Right forelimb (tissue), 1 donor: ENCODE data around the gene NFE2.
"Not testable (repeated sequence)": the region's sequence is repeated elsewhere in the genome, so short reads cannot be mapped to it uniquely, and the experiment has no call there.

Source experiments
- DNase-seq: peaks from one replicate; pipeline ENCODE4 v3.0.0-alpha.2; 2018

Gene NFE2

DNA sequence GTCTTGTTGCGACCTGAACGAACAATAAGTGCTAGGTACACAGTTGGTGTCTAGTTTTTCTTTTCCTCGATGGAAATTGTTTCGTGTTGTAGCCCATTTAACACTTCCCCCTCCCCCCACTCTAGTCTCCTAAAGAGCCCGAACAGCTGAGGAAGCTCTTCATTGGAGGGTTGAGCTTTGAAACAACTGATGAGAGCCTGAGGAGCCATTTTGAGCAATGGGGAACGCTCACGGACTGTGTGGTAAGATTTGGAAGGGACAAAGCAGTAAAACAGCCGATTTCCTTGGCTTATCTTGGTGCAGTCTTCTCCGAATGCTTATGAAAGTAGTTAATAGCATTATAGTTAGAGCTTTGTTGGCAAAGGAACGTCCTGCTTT, 19.6 kb downstream of the NFE2 start:
- not testable (repeated sequence) for DNase-seq

DNA sequence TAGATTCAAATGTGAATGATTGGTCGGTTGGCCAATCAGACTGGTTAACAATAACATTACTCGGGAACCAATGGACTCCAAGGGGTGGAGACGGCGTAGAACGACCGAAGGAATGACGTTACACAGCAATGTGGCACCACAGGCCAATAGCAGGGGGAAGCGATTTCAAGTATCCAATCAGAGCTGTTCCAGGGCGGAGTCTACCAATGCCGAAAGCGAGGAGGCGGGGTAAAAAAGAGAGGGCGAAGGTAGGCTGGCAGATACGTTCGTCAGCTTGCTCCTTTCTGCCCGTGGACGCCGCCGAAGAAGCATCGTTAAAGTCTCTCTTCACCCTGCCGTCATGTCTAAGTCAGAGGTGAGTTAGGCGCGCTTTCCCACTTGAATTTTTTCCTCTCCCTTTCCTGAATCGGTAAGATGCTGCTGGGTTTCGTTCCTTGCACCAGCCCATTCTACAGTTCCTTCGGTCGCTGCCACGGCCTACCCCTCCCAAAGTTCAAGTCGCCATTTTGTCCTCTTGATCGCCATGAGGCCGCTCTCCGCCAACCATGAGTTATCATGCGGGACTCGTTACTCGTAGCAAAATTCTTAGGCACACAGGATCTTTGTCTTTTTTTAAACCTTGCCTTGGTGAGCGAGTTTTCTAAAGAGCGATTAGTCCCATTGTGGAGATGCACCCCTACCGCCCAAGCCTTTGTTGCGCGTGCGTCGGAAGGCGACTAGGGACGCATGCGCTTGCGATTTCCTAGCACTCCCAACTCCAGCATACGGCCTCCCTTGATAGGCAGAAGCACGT, 20.2 kb downstream of the NFE2 start, which contains the start of gene HNRNPA1:
Gene HNRNPA1 (plus strand): TSS at position 259 of the 793 bp plus-strand sequence. CDS start 82 bp downstream, at position 341.
- DNase-seq, result peak; percentile 93

DNA sequence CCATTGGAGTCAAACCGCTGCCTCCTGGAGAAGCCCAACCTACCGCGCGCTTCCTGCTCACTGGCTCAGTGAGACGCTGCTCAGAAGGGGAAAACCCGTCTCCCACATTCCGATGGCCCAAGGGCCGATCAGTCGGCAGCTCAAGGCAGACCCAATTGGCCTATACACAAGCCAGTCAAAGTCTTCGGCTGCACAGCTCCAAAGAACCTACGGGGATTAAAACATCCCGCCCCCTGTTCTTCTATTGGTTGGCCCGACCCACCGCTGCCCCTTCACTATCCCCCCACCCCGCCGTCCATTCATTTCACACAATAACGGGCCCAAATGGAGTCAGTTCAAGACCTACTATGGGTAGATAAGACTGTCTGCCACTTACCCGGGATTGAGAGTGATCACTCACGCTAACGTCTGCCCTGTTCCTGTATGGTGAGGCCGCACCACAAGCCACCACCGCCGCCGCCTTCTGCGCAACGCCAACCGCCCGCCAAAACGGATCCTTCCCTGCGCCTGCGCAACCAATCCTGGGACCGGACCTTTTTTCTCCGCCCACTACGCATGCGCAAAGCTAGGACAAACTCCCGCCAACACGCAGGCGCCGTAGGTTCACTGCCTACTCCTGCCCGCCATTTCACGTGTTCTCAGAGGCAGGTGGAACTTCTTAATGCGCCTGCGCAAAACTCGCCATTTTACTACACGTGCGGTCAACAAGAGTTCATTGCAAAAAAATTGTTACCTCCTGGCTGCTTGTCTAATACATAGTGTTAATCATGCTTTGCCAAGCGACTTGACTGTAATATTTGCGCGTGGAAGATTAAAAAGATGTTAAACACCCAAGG, 21.0 kb downstream of the NFE2 start, which contains the start of gene CBX5:
Gene CBX5 (minus strand): TSS at position 491 of the 836 bp plus-strand sequence. CDS start 22,472 bp downstream, outside the sequence.
- DNase-seq, result peak; percentile 99

DNA sequence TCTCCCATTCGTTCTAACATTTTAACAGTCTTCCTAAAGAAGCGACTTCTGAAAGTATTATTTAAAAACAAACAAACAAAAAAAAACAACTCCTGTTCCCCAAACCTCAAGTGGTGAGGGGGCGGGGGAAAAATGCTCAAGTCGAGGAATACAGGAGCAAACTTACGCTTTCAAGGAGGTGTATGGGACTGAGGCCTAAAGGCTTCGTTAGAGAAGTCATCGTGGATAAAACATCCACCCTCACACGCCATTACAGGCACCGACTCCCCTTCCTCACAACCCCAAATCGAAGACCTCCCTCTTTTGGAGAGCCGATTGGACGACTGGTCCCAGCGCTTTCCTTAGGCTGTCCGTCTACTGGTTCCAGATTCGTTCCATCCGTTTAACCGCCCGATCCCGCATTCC, 21.6 kb downstream of the NFE2 start:
- DNase-seq, result no peak

DNA sequence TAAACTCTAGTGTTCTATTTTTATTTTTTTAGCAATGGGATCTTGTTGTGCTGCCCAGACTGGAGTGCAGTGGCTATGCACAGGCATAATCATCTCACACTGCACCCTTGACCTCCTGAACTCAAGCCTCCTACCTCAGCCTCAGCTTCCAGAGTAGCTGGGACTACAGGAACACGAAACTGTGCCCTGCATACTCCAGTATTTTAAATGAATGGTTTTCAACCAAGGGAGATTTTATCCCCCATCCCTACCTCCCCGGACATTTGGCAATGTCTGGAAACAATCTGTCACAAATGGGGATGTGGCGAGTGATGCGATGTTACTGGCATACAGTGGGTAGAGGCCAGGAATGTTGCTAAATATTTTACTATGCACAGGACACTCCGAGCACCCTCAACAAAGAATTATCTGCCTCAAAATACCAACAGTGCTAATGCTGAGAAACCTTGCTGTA, 23.0 kb downstream of the NFE2 start:
- no peak for DNase-seq

DNA sequence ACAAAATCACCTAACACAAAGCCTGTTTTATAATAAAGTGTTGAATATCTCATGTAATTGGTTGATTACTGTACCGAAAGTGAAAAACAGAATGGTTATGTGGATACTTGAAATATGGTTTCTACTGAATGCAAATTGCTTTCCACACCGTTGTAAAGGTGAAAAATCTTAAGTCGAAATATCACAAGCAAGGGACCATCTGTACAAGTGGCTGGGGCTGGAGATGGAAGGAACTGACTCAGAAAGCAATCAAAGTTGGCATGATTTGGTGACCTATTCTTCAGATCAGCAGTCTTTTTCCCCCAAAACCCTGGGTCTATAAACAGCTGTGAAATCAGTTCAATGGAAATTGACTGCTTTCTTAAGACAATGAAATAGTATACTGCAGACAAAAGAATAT, 24.4 kb downstream of the NFE2 start:
- DNase-seq, result no peak

DNA sequence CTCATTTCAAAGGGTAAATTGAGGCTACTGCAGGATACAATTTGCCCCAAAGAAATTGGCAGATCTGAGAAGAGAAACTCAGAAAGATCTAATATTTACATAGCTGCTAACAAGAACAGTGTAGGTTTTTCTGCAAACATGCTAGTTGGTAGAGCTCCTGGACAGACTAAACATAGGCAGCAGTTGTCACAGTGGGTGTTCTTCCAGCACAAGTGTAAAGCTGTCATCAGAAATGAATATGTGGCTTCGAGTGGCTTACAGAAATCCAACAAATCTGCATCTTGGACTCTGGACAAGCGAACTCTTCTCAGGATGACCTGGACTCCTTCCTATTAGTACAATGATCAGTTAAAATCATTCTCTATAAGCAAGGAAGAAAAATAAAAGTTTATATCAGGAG, 26.8 kb downstream of the NFE2 start:
- DNase-seq, result no peak

DNA sequence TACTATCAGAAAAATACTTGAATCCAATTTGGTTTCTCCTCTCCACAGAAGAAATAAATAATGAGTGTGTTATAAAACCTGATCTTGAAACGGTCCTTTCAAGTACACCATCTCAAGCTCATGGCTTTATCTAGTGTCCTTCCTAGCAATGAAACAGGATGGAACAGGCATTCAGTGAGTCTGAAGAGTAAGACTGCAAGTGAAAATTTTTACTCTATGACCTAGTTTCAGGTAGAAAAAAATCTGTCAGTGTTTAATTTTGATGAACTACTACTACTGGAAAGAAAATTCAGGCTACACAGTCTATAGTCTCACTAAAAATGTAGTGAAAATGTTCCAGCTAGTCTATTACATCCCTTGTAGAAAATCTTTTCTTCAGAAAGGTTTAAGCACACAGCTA, 28.6 kb downstream of the NFE2 start:
- DNase-seq, result no peak

DNA sequence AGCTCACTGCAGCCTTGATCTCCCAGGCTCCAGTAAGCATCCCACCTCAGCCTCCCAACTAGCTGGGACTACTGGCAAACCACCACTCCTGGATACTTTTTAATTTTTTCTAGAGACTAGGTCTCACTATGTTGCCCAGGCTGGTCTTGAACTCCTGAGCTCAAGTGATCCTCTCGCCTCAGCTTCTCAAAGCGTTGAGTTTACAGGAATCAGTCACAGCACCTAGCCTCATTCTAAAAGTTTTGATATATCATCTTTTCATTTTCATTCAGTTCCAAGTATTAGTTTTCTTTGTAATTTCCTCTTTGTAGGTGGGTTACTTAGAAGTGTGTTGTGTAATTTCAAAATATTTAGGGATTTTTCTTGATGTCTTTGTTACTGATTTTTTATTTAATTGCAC, 30.5 kb downstream of the NFE2 start:
- no peak for DNase-seq

DNA sequence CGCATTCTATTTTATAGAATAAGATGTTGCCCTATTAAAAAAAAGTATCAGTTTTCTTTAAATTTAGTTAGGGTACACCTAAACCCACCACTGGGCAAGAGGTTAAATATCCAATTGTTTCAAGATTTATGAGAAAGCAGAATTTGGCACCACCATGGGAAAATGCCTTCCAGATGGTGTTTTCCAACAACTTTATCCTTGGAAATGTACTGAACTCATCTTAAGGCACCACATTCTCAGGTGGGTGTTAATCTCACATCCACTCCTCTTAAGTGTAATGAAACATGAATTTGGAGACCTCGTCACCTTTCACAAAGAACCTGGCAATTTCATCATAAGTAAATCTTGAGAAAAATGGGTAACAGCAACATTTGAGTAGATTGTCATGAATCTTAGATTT, 34.0 kb downstream of the NFE2 start:
- DNase-seq, result no peak

DNA sequence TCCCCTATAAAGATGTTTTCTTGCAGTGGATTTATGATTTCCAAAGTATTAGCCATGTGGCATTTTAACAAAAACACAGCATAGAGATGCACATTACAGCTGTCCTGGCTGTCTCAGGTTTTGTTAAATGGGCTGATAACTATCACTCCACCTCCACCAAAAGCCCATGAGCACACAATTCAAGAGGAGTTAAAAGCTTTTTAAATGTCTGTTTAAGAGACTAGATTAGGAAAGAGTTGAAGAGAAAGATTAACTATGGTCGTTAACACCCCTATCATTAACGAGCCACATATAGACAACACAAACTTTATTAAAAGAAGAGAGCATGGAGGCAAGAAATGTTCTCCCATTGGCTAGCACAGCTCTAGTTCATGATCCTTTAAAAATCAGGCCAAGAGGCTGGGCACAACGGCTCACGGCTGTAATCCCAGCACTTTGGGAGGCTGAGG, 35.4 kb downstream of the NFE2 start:
- no peak for DNase-seq

DNA sequence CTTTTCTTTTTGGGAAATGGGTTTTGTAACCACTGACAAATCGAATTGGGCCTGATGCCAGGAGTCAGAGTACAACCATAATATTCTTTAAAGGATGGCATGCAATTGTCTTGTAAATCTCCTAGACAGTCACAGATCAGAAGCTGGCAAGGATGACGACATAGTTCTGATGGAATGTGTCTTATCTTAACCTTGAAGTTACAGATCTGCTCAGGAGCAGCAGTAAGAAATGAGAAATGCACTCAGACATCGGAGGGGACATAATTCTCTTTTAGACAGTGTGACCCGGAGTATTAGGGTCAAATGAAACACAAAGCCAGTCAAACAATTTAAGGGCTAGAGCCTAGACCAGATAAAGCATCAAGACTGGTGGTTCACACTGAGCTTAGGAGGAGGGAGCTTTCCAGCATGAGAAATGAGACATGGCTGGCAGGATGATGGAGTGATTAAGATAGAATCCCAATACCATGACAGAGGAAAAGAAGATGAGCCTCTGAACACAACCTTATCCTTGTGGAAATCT, 38.4 kb downstream of the NFE2 start:
- DNase-seq, result no peak

DNA sequence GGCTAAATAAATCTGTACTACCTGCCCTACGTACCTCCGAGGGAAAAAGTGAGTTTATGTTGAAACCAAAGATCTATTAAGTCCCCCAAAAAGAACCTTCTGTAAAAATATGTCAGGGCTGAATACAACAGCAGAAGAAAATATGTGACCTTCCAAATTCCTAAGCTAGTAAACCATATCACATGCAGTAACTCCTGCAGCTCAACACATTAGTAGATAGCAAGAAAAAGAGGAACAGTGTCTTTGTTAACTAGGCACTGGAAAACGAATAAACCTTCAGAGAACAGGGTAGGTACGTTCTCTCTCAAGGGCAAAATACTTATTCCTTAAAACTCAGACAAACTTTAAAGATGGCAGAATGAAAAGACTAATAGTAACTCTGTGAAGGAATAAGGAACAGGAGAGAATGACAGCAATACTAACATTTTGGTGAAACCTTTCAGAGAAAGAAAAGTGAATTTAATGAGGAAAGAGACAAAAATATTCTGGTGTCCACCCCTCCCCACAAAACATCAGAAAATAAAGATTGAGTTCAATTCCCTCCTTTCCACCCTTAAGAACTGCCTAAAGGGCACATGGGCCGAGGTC, 38.9 kb downstream of the NFE2 start:
- DNase-seq, result no peak

DNA sequence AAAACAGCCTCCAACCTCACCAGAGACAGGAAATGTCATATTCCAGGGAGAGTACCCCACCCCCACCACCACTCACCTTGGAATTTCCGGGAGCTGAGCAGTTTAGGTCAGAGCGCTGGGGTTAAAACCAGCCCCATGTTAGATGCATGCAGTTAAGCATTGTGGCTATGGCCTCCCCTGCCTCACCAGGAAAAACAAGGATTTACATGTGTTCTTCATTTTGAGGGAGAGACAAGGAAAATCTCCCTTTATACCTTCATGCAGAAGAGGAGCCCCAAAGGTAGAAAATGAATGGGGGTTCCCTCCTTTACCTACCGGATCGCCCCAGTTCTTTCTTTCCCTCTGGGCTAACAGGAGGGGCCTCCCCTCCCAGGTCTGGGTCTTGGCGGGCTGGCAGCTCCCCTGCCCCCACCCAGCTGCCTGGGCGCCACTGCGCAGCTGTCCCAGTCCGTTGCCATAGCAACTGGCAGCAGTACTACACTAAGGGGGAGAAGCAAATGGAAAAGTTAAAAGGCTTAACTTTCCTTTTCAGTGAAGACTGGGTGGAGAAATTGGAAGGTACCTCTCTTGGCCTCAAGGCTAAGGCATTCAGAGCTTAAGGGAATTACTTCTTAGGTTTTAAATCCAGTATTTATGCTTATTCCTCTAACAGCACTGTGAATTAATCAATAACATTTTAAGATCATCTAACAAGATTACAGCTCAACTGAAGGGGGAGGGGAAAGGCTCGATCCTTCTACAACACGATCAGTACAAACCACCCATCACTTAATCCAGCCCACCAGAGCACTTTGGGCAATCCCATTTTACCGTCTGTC, 41.4 kb downstream of the NFE2 start:
- DNase-seq, result peak; percentile 91

DNA sequence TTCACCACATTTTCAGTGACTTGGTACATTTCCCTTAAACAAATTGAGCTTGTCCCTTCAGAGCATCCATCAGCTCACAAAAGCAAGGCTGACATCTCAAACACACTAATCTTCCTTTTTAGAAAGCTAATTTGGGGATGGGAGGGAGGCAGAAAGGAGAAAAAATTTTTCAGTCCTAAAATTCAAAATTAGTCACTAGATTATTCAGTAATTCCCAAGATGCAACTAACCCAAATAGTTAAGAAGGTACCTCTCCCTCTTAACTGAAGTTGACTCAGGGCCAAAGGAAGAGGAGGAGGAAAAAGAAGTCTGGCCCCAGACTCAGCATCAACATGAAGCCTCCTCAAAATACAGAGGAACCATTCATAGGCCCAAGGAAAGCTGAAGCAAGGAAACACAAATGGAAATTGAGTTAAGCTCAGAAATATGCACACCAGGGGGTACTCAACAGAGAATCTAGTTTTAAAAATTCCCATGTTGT, 42.6 kb downstream of the NFE2 start:
- no peak for DNase-seq

DNA sequence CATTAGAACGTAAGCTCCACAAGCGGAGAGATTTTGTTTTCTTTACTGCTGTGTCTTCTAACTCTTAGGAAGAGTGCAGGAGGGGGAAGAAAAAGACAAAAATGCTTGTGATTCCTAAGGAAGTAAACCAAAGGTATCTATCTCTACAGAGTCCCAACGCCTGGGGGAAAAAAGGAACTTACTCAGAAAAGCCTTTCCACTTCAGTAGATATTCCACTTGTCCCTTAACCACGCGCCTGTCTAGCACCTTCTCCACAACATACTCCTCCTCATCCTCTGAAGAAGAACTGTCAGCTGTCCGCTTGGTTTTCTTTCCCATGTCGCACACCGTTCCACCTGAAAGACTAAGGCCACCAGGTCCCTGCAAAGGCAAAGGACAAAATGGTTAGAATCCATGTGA, 43.5 kb downstream of the NFE2 start:
- no peak for DNase-seq

DNA sequence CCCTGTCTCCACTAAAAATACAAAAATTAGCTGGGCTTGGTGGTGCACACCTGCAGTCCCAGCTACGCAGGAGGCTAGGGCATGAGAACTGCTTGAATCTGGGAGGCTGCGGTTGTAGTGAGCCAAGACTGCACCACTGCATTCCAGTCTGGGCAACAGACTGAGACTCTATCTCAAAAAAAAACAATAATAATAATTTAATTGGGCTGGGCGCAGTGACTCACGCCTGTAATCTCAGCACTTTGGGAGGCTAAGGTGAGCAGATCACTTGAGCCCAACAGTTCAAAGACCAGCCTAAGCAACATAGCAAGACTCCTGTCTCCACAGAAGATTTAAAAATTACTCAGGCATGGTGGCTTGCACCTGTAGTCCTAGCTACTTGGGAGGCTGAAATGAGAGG, 47.6 kb downstream of the NFE2 start:
- DNase-seq, result no peak

DNA sequence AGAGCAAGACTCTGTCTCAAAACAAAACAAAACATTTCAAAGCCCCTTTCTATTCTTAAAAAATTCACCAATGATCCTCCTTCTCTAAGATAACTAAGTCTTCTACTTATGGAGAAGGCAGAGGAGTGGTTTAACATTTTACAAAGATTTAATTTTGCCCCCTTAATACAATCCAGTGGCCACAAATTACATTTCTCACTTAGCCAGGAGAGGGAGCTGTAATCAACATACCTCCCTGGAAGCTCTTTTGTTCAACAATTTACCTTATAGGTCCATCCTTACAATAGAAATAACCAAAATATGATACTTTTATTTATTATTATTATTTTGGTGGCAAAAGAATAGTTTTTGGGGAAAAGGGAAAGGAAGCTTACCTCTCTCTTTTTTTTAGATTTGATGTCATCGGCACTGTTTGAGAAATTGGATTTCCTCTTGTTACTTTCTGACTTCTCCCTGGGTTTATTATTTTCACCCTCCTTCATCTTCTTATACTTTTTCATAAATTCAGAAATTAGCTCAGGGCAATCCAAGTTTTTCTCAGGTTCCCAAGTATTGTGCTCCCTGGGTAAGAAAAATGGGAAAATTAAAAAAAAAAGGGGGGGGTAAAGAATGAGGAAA, 49.0 kb downstream of the NFE2 start:
- no peak for DNase-seq

DNA sequence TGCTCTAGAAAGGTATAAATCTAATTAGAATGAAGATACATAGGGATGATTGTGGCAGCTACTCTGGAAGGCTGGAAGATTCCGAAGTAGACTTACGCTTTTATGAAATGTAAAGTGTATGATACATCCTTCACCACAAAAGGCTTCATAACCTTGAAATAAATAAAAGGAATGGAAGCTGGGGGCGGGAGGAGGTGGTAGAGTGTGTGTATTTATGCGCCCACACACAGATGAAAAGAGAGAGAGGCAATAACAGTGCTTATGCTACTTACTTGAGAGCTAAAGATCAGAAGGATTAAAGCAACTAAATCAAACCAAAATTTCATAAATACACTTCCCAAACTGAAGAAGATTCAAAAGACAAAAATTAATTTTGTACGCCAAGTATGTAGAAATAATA, 51.3 kb downstream of the NFE2 start:
- no peak for DNase-seq

DNA sequence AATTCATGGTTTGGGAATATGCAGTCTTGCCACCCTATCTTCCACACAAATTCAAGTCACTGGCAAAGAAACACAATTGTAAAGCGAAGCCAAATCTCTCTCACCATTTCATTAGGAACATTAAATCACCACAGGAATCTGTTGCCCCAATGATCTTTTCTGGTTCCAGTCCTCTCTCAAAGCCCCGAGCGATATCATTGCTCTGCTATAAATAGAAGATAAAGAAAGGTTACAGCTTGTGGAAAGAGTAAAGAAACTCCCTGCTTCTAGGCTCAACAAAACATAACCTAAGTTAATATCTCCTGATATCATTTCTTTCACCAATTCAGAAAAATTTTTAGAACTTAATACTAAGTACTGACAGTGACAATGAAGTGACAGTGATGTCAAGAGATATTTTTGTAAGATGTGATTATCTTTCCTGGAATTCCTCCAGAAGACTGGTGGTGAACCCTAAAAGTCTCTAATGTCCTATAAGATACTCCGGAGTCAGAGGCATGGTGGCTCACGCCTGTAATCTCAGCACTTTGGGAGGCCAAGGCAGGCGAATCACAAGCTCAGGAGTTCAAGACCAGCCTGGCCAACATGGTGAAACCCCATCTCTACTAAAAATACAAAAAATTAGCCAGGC, 54.7 kb downstream of the NFE2 start:
- DNase-seq, result no peak
